K562 (cell line): ENCODE results near the gene MYCL. TPM values are rescaled to one million over a fixed set of nuclear protein-coding genes. Genes with fewer than 3 reads are reported as not detected.

Experiments
- ATF4 ChIP-seq: fragments of 450-650 bp; formaldehyde crosslinking; IDR thresholded peaks from 2 replicates; pipeline ENCODE4 v1.4.0; 2022; ENCODE audit warnings: mild to moderate bottlenecking, moderate library complexity
- BRF1 ChIP-seq: IDR thresholded peaks from 3 replicates; pipeline ENCODE4 v1.6.1; 2011; ENCODE audit warnings: borderline replicate concordance, mild to moderate bottlenecking; ENCODE audit not compliant: insufficient read length; ENCODE audit errors: extremely low read depth
- FOXJ2 ChIP-seq: fragments of 200-800 bp; sonication (Bioruptor generic); IDR thresholded peaks from 2 replicates; pipeline ENCODE4 v1.6.1; 2016; ENCODE audit warnings: missing genetic modification characterization, missing compliant biosample characterization
- FOXM1 ChIP-seq, 2 experiments: fragments of 450-650 bp in 1 of 2; sonication (generic) in 1 of 2; formaldehyde crosslinking in 1 of 2; IDR thresholded peaks; 2 replicates each; pipeline versions ENCODE4 v1.6.1 to v1.9.0; 2017 to 2022; ENCODE audit warnings: low read depth in 2 of 2, mild to moderate bottlenecking in 2 of 2, missing genetic modification reagents in 1 of 2, moderate library complexity in 1 of 2
- JUNB ChIP-seq: fragments of 450-650 bp; formaldehyde crosslinking; conservative IDR thresholded peaks from 2 replicates; pipeline ENCODE4 v1.4.0; 2020; ENCODE audit warnings: mild to moderate bottlenecking
- KHSRP ChIP-seq: fragments of 450-650 bp; IDR thresholded peaks from 2 replicates; pipeline ENCODE4 v1.6.1; 2017
- MAFK ChIP-seq: IDR thresholded peaks from 2 replicates; pipeline ENCODE4 v1.6.1; 2011; ENCODE audit warnings: low read length, improper control_type of control experiment
- MTF1 ChIP-seq: fragments of 250-450 bp; sonication (Bioruptor Pico); IDR thresholded peaks from 2 replicates; pipeline ENCODE4 v1.9.0; 2021; ENCODE audit warnings: moderate library complexity, mild to moderate bottlenecking, inconsistent platforms, borderline replicate concordance
- NR2F6 ChIP-seq: fragments of 450-650 bp; formaldehyde crosslinking; IDR thresholded peaks from 2 replicates; pipeline ENCODE4 v1.4.0; 2020; ENCODE audit warnings: mild to moderate bottlenecking
- TAF1 ChIP-seq: IDR thresholded peaks from 2 replicates; pipeline ENCODE4 v1.6.1; 2011; ENCODE audit warnings: mild to moderate bottlenecking, low read length, moderate library complexity; ENCODE audit not compliant: insufficient read depth, control insufficient read depth, severe bottlenecking; ENCODE audit errors: extremely low read depth
- WHSC1 ChIP-seq: IDR thresholded peaks from one replicate; pipeline ENCODE4 v1.6.1; 2012; ENCODE audit warnings: low read length, control low read depth, inconsistent platforms
- ZNF174 ChIP-seq: fragments of 250-450 bp; sonication (Bioruptor Pico); IDR thresholded peaks from 2 replicates; pipeline ENCODE4 v1.4.0; 2020; ENCODE audit warnings: mild to moderate bottlenecking
- ZNF24 ChIP-seq: fragments of 450-650 bp; IDR thresholded peaks from 2 replicates; pipeline ENCODE4 v1.6.1; 2016
- ZNF395 ChIP-seq: fragments of 200-800 bp; sonication (Bioruptor generic); IDR thresholded peaks from 2 replicates; pipeline ENCODE4 v1.6.1; 2017; ENCODE audit warnings: missing genetic modification characterization, missing compliant biosample characterization
- ZNF518B ChIP-seq: fragments of 250-450 bp; sonication (Bioruptor Pico); IDR thresholded peaks from 2 replicates; pipeline ENCODE4 v1.5.0; 2021; ENCODE audit warnings: mild to moderate bottlenecking, moderate library complexity
- polyA plus RNA-seq, 8 experiments: library from polyadenylated mRNA; depleted of rRNA in 4 of 8; stranded (reverse) in 5 of 8; unstranded in 3 of 8; fragments of >200 nt; fragmentation: Nextera tagmentation in 2 of 8; fragmentation: Illumina TruSeq in 1 of 8; extraction: Ambion mirVana in 2 of 8; extraction: Trizol in 1 of 8; gene quantifications; 2 replicates each; pipeline versions ENCODE4 v1.2.1 to v1.2.3, GENCODE V29; 2011 to 2014; ENCODE audit warnings: inconsistent platforms in 1 of 8, missing spikeins in 1 of 8
- total RNA-seq, 7 experiments: library from RNA; depleted of rRNA in 6 of 7; stranded (reverse); fragments of >200 nt in 6 of 7; fragmentation: Illumina TruSeq in 2 of 7; extraction: Trizol in 2 of 7; gene quantifications; 2 replicates each; pipeline versions ENCODE4 v1.2.1 to v1.2.3, GENCODE V29; 2011 to 2021; ENCODE audit warnings: low replicate concordance in 1 of 7
- TF ChIP-seq, protein P1 (sequence below): fragments of 450-650 bp; IDR thresholded peaks from 2 replicates; pipeline ENCODE4 v1.6.1; 2016; ENCODE audit warnings: missing biosample characterization, missing genetic modification characterization
- TF ChIP-seq, protein P2 (sequence below): fragments of 450-650 bp; formaldehyde crosslinking; IDR thresholded peaks from 2 replicates; pipeline ENCODE4 v1.4.0; 2020; ENCODE audit warnings: mild to moderate bottlenecking, mixed read lengths

The MYCL gene
- total and polyA plus RNA-seq, 9 of the 15 experiments (the other 6 are each of a cell fraction or from before 2014, with no cell fraction given), result 3.5 to 22.0 (median 12.8) TPM

DNA sequence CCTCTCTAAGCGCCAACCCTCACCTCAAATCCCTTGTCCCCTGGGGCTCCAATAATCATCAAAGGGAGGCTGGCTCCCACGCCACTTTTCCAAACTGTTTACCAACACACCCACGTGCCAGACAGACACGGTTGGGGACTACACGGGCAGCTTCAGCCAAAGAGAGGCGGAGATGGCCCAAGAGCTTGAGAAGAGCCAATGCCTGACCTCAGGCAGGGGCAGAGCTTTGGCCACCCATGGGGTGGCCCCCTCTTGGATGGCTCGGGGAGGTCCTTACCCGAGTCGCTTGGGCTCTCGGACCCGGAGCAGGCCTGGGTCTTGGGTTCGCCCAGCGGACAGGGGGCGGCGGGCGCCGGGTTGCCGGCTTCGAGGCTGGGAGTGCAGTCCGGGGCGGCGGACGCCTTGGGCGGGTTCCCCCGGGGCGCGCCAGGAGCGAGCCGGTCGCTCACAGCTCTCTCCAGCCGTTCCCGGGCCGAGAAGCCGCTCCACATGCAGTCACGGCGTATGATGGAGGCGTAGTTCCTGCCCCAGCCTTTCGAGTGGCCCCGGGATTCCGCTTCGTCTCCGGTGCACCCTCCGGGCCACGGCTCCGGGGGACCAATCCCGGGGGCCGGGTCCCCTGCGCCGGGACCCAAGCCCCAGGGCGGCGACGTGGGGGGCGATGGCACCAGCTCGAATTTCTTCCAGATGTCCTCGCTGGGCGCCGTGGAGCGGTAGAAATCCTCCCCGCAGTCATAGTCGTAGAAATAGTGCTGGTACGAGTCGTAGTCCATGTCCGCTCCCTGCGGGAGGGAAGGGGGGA lies 854 bp downstream of the MYCL start (continued):
- no peak for TF ChIP-seq TAF1
- TF ChIP-seq, protein P1, sequence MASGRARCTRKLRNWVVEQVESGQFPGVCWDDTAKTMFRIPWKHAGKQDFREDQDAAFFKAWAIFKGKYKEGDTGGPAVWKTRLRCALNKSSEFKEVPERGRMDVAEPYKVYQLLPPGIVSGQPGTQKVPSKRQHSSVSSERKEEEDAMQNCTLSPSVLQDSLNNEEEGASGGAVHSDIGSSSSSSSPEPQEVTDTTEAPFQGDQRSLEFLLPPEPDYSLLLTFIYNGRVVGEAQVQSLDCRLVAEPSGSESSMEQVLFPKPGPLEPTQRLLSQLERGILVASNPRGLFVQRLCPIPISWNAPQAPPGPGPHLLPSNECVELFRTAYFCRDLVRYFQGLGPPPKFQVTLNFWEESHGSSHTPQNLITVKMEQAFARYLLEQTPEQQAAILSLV, result no peak
- no peak for TF ChIP-seq KHSRP
- TF ChIP-seq ATF4 (CRISPR knock-in tag), result no peak
- TF ChIP-seq FOXJ2 (tag), result no peak
- TF ChIP-seq JUNB (CRISPR knock-in tag), result no peak
- no peak for TF ChIP-seq FOXM1 (IDR thresholded peaks at IDR 0.05; ENCODE audit: low read depth)
- TF ChIP-seq FOXM1 (CRISPR knock-in tag; IDR thresholded peaks at IDR 0.05; ENCODE audit: low read depth), result no peak
- TF ChIP-seq, protein P2, sequence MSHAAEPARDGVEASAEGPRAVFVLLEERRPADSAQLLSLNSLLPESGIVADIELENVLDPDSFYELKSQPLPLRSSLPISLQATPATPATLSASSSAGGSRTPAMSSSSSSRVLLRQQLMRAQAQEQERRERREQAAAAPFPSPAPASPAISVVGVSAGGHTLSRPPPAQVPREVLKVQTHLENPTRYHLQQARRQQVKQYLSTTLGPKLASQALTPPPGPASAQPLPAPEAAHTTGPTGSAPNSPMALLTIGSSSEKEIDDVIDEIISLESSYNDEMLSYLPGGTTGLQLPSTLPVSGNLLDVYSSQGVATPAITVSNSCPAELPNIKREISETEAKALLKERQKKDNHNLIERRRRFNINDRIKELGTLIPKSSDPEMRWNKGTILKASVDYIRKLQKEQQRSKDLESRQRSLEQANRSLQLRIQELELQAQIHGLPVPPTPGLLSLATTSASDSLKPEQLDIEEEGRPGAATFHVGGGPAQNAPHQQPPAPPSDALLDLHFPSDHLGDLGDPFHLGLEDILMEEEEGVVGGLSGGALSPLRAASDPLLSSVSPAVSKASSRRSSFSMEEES, result no peak
- TF ChIP-seq MAFK, result no peak
- TF ChIP-seq ZNF24, result no peak
- TF ChIP-seq ZNF395, result no peak
- no peak for TF ChIP-seq ZNF174 (CRISPR knock-in tag)
- TF ChIP-seq BRF1, result no peak
- TF ChIP-seq MTF1, result no peak
- no peak for TF ChIP-seq WHSC1
- TF ChIP-seq NR2F6, result no peak
- TF ChIP-seq ZNF518B (CRISPR knock-in tag), result no peak
